ENCODE measurements around the gene TNIK.

The TNIK gene

GRCh38 chr3:171348121-171348520 is 112.1 kb downstream of the TNIK start:
- DNase-seq (no peak), ATAC-seq (replicated peaks) (no peak)
- H3K9me3 Mint-ChIP-seq: no peaks in the 10 kb centered on the region
- H3K4me1 Mint-ChIP-seq (ENCODE audit: low read depth in 2 of 2): peaks cover 24 to 64% of the 10 kb centered on the region in 2 donors
- no peaks in the 10 kb centered on the region for H3K27me3 Mint-ChIP-seq
- H3K4me3 Mint-ChIP-seq: no peak overlapping the region
- H3K27ac Mint-ChIP-seq: no peak overlapping the region
- no peaks in the 10 kb centered on the region for H3K36me3 Mint-ChIP-seq (ENCODE audit: insufficient read depth)

- H3K4me1 Mint-ChIP-seq (ENCODE audit: low read depth in 2 of 2): peaks cover 27 to 67% of the 10 kb centered on the region in 2 donors
- DNase-seq (no peak), ATAC-seq (replicated peaks) (peak; percentile 12)
- H3K9me3 Mint-ChIP-seq: peaks cover 0 to 2% of the 10 kb centered on the region in 2 donors
- peak overlapping the region in 1 of 2 donors; percentile 14 for H3K27ac Mint-ChIP-seq
- H3K27me3 Mint-ChIP-seq: no peaks in the 10 kb centered on the region
- H3K4me3 Mint-ChIP-seq: no peak overlapping the region
- no peaks in the 10 kb centered on the region for H3K36me3 Mint-ChIP-seq (ENCODE audit: insufficient read depth)
These were observed 112.7 kb downstream of the TNIK start for GRCh38 chr3:171347301-171348039.

- H3K9me3 Mint-ChIP-seq: peaks cover 0 to 2% of the 10 kb centered on the region in 2 donors
- ATAC-seq (replicated peaks) (no peak), DNase-seq (no peak)
- H3K4me1 Mint-ChIP-seq (ENCODE audit: low read depth in 2 of 2): peaks cover 27 to 67% of the 10 kb centered on the region in 2 donors
- H3K27ac Mint-ChIP-seq: peak overlapping the region; percentile 14 to 29
- H3K4me3 Mint-ChIP-seq: no peak overlapping the region
- no peaks in the 10 kb centered on the region for H3K27me3 Mint-ChIP-seq
- no peaks in the 10 kb centered on the region for H3K36me3 Mint-ChIP-seq (ENCODE audit: insufficient read depth)
These were observed 113.5 kb downstream of the TNIK start for GRCh38 chr3:171346582-171347300.

GRCh38 chr3:171346019-171346418 is 114.2 kb downstream of the TNIK start:
- Mint-ChIP-seq H3K27me3 (no peaks in the 10 kb centered on the region), H3K9me3 (peaks cover 0 to 2% of the 10 kb centered on the region in 2 donors), H3K27ac (peak overlapping the region; percentile 14 to 29), H3K36me3 (ENCODE audit: insufficient read depth) (no peaks in the 10 kb centered on the region), H3K4me3 (no peak overlapping the region), H3K4me1 (ENCODE audit: low read depth in 2 of 2) (peaks cover 24 to 61% of the 10 kb centered on the region in 2 donors)
- DNase-seq: no peak
- ATAC-seq (replicated peaks): no peak

GRCh38 chr3:171345107-171345843 is 114.9 kb downstream of the TNIK start:
- H3K9me3 Mint-ChIP-seq: peaks cover 0 to 2% of the 10 kb centered on the region in 2 donors
- peaks cover 21 to 54% of the 10 kb centered on the region in 2 donors for H3K4me1 Mint-ChIP-seq (ENCODE audit: low read depth in 2 of 2)
- DNase-seq: no peak
- H3K27ac Mint-ChIP-seq: no peak overlapping the region
- ATAC-seq (replicated peaks): no peak
- no peak overlapping the region for H3K4me3 Mint-ChIP-seq
- H3K36me3 Mint-ChIP-seq (ENCODE audit: insufficient read depth): no peaks in the 10 kb centered on the region
- no peaks in the 10 kb centered on the region for H3K27me3 Mint-ChIP-seq

- Mint-ChIP-seq H3K4me3 (no peak overlapping the region), H3K27me3 (no peaks in the 10 kb centered on the region), H3K4me1 (ENCODE audit: low read depth in 2 of 2) (peaks cover 25 to 50% of the 10 kb centered on the region in 2 donors), H3K36me3 (ENCODE audit: insufficient read depth) (no peaks in the 10 kb centered on the region), H3K27ac (no peak overlapping the region), H3K9me3 (peaks cover 0 to 2% of the 10 kb centered on the region in 2 donors)
- DNase-seq (no peak), ATAC-seq (replicated peaks) (no peak)
These were observed 116.5 kb downstream of the TNIK start for GRCh38 chr3:171343693-171344092.

- Mint-ChIP-seq H3K9me3 (peaks cover 0 to 2% of the 10 kb centered on the region in 2 donors), H3K4me1 (ENCODE audit: low read depth in 2 of 2) (peaks cover 25 to 48% of the 10 kb centered on the region in 2 donors), H3K27ac (no peak overlapping the region), H3K36me3 (ENCODE audit: insufficient read depth) (peaks cover 3% of the 10 kb centered on the region), H3K27me3 (no peaks in the 10 kb centered on the region), H3K4me3 (no peak overlapping the region)
- DNase-seq (no peak), ATAC-seq (replicated peaks) (no peak)
These were observed 117.3 kb downstream of the TNIK start for GRCh38 chr3:171342783-171343420.

GRCh38 chr3:171342200-171342599 is 118.0 kb downstream of the TNIK start:
- no peak overlapping the region for H3K27ac Mint-ChIP-seq
- peaks cover 23 to 44% of the 10 kb centered on the region in 2 donors for H3K4me1 Mint-ChIP-seq (ENCODE audit: low read depth in 2 of 2)
- ATAC-seq (replicated peaks) (no peak), DNase-seq (no peak)
- H3K4me3 Mint-ChIP-seq: no peak overlapping the region
- no peaks in the 10 kb centered on the region for H3K27me3 Mint-ChIP-seq
- peaks cover 0 to 2% of the 10 kb centered on the region in 2 donors for H3K9me3 Mint-ChIP-seq
- H3K36me3 Mint-ChIP-seq (ENCODE audit: insufficient read depth): peaks cover 3% of the 10 kb centered on the region

GRCh38 chr3:171340434-171340833 is 119.8 kb downstream of the TNIK start:
- no peak for DNase-seq
- H3K27me3 Mint-ChIP-seq: no peaks in the 10 kb centered on the region
- H3K4me3 Mint-ChIP-seq: no peak overlapping the region
- H3K27ac Mint-ChIP-seq: no peak overlapping the region
- peaks cover 0 to 2% of the 10 kb centered on the region in 2 donors for H3K9me3 Mint-ChIP-seq
- H3K36me3 Mint-ChIP-seq (ENCODE audit: insufficient read depth): peaks cover 3% of the 10 kb centered on the region
- no peak for ATAC-seq (replicated peaks)
- H3K4me1 Mint-ChIP-seq (ENCODE audit: low read depth in 2 of 2): peaks cover 21 to 40% of the 10 kb centered on the region in 2 donors

GRCh38 chr3:171339598-171339997 is 120.6 kb downstream of the TNIK start:
- Mint-ChIP-seq H3K4me1 (ENCODE audit: low read depth in 2 of 2) (peaks cover 21 to 35% of the 10 kb centered on the region in 2 donors), H3K36me3 (ENCODE audit: insufficient read depth) (peaks cover 3% of the 10 kb centered on the region), H3K27ac (no peak overlapping the region), H3K27me3 (no peaks in the 10 kb centered on the region), H3K9me3 (peaks cover 0 to 2% of the 10 kb centered on the region in 2 donors), H3K4me3 (no peak overlapping the region)
- no peak for ATAC-seq (replicated peaks)
- DNase-seq: no peak

- Mint-ChIP-seq H3K27me3 (no peaks in the 10 kb centered on the region), H3K9me3 (no peaks in the 10 kb centered on the region), H3K4me1 (ENCODE audit: low read depth in 2 of 2) (peaks cover 27 to 31% of the 10 kb centered on the region in 2 donors), H3K4me3 (no peak overlapping the region), H3K36me3 (ENCODE audit: insufficient read depth) (peaks cover 3% of the 10 kb centered on the region), H3K27ac (peak overlapping the region in 1 of 2 donors; percentile 9)
- DNase-seq: no peak
- ATAC-seq (replicated peaks): no peak
These were observed 123.8 kb downstream of the TNIK start for GRCh38 chr3:171336406-171336805.

- ATAC-seq (replicated peaks) (no peak), DNase-seq (no peak)
- peaks cover 29 to 40% of the 10 kb centered on the region in 2 donors for H3K4me1 Mint-ChIP-seq (ENCODE audit: low read depth in 2 of 2)
- peak overlapping the region in 1 of 2 donors; percentile 71 for H3K27ac Mint-ChIP-seq
- H3K4me3 Mint-ChIP-seq: no peak overlapping the region
- H3K27me3 Mint-ChIP-seq: no peaks in the 10 kb centered on the region
- no peaks in the 10 kb centered on the region for H3K9me3 Mint-ChIP-seq
- peaks cover 3% of the 10 kb centered on the region for H3K36me3 Mint-ChIP-seq (ENCODE audit: insufficient read depth)
These were observed 124.6 kb downstream of the TNIK start for GRCh38 chr3:171335559-171335958.

GRCh38 chr3:171334465-171334811 is 125.8 kb downstream of the TNIK start:
- Mint-ChIP-seq H3K9me3 (no peaks in the 10 kb centered on the region), H3K4me3 (no peak overlapping the region), H3K36me3 (ENCODE audit: insufficient read depth) (peaks cover 3% of the 10 kb centered on the region), H3K27ac (peak overlapping the region in 1 of 2 donors; percentile 71), H3K27me3 (no peaks in the 10 kb centered on the region), H3K4me1 (ENCODE audit: low read depth in 2 of 2) (peaks cover 28 to 50% of the 10 kb centered on the region in 2 donors)
- DNase-seq: no peak
- no peak for ATAC-seq (replicated peaks)

Data from effector memory CD8-positive, alpha-beta T cell (primary cell).